ENCODE results near the gene NR2F6. TPM values are rescaled to one million over a fixed set of nuclear protein-coding genes. Genes with fewer than 3 reads are reported as not detected.
"Not testable (repeated sequence)": the region's sequence is repeated elsewhere in the genome, so short reads cannot be mapped to it uniquely, and the experiment has no call there.

The NR2F6 gene
- total RNA-seq, 1 donor from 2014 or later, result 72.8 TPM

DNA sequence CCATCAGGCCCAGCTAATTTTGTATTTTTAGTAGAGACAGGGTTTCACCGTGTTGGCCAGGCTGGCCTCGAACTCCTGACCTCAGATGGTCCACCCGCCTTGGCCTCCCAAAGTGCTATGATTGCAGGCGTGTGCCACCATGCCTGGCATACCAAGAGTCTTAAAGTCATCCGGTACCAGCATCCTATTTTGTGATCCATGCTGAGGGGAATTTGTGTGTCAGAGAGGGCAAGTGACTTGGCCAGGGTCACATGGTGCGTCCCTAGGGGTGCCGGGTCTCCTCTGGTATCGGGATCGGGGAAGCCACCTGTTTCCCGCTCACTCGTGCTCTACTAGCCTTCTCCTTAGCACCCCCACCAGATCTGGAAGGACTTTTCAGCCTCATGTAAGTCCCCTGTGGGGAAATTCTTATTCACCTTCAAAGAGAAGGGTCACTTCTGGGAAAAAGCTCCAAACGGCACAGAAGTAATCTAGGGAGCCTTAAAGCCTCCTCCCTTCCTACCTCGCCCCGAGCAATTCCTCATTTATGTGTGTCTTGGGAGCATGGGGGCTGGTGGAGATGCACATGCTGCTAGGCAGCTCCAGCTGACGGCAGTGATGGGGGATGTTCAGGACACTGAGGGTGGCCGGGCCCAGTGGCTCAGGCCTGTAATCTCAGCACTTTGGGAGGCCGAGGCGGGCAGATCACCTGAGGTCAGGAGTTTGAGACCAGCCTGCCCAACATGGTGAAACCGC lies 29.9 kb upstream of the NR2F6 start:
- Histone ChIP-seq H3K9ac (ENCODE audit: low read length) (no peak overlapping the region), H3K9me3 (ENCODE audit: insufficient read depth, low read depth, low read length) (no peaks in the 10 kb centered on the region), H3K4me1 (ENCODE audit: insufficient read depth, low read length) (no peaks in the 10 kb centered on the region), H3K36me3 (ENCODE audit: insufficient read depth, low read length) (peaks cover 16% of the 10 kb centered on the region), H3K4me3 (ENCODE audit: insufficient read depth, low read depth, low read length) (no peak overlapping the region), H2AFZ (ENCODE audit: low read depth, low read length) (no peak overlapping the region), H3K4me2 (ENCODE audit: low read length) (no peak overlapping the region), H3K27me3 (ENCODE audit: insufficient read depth, low read length) (no peaks in the 10 kb centered on the region), H3K79me2 (ENCODE audit: insufficient read depth, low read length) (no peaks in the 10 kb centered on the region), H4K20me1 (ENCODE audit: insufficient read depth, low read length) (no peaks in the 10 kb centered on the region), H3K27ac (ENCODE audit: low read depth, low read length) (no peak overlapping the region)
- TF ChIP-seq, protein P1, sequence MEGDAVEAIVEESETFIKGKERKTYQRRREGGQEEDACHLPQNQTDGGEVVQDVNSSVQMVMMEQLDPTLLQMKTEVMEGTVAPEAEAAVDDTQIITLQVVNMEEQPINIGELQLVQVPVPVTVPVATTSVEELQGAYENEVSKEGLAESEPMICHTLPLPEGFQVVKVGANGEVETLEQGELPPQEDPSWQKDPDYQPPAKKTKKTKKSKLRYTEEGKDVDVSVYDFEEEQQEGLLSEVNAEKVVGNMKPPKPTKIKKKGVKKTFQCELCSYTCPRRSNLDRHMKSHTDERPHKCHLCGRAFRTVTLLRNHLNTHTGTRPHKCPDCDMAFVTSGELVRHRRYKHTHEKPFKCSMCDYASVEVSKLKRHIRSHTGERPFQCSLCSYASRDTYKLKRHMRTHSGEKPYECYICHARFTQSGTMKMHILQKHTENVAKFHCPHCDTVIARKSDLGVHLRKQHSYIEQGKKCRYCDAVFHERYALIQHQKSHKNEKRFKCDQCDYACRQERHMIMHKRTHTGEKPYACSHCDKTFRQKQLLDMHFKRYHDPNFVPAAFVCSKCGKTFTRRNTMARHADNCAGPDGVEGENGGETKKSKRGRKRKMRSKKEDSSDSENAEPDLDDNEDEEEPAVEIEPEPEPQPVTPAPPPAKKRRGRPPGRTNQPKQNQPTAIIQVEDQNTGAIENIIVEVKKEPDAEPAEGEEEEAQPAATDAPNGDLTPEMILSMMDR (IDR thresholded peaks at IDR 0.05; ENCODE audit: insufficient read depth, low read depth, low read length), result no peak
- no peak for TF ChIP-seq EZH2 (IDR thresholded peaks at IDR 0.05; ENCODE audit: insufficient read depth, low read length)
- Mint-ChIP-seq H3K27me3 (ENCODE audit: low read depth, unreplicated experiment) (no peaks in the 10 kb centered on the region), H3K4me3 (ENCODE audit: unreplicated experiment) (no peak overlapping the region), H3K36me3 (ENCODE audit: low read depth, unreplicated experiment) (peaks cover 15% of the 10 kb centered on the region), H3K4me1 (ENCODE audit: low read depth, unreplicated experiment) (no peaks in the 10 kb centered on the region), H3K27ac (ENCODE audit: unreplicated experiment) (no peak overlapping the region), H3K9me3 (ENCODE audit: unreplicated experiment) (no peaks in the 10 kb centered on the region)
- no peak for FAIRE-seq
- DNase-seq (ENCODE audit: low read depth), result no peak

GRCh38 chr19:17274892-17275291 lies 29.2 kb upstream of the NR2F6 start:
- not testable (repeated sequence) for H3K27ac Mint-ChIP-seq (ENCODE audit: unreplicated experiment); H3K27ac ChIP-seq (ENCODE audit: low read depth, low read length); H3K79me2 ChIP-seq (ENCODE audit: insufficient read depth, low read length); H3K4me1 Mint-ChIP-seq (ENCODE audit: low read depth, unreplicated experiment); H3K9ac ChIP-seq (ENCODE audit: low read length); H3K4me3 ChIP-seq (ENCODE audit: insufficient read depth, low read depth, low read length); H3K4me3 Mint-ChIP-seq (ENCODE audit: unreplicated experiment); H4K20me1 ChIP-seq (ENCODE audit: insufficient read depth, low read length); H3K4me2 ChIP-seq (ENCODE audit: low read length); DNase-seq (ENCODE audit: low read depth); H2AFZ ChIP-seq (ENCODE audit: low read depth, low read length); H3K4me1 ChIP-seq (ENCODE audit: insufficient read depth, low read length); H3K9me3 Mint-ChIP-seq (ENCODE audit: unreplicated experiment); H3K9me3 ChIP-seq (ENCODE audit: insufficient read depth, low read depth, low read length); H3K27me3 ChIP-seq (ENCODE audit: insufficient read depth, low read length); H3K27me3 Mint-ChIP-seq (ENCODE audit: low read depth, unreplicated experiment); FAIRE-seq
- H3K36me3 ChIP-seq (ENCODE audit: insufficient read depth, low read length), result peaks cover 16% of the 10 kb centered on the region
- peaks cover 15% of the 10 kb centered on the region for H3K36me3 Mint-ChIP-seq (ENCODE audit: low read depth, unreplicated experiment)

GRCh38 chr19:17268754-17269153 lies 23.0 kb upstream of the NR2F6 start:
- H3K36me3 Mint-ChIP-seq (ENCODE audit: low read depth, unreplicated experiment), result peaks cover 3% of the 10 kb centered on the region
- Histone ChIP-seq H3K27me3 (ENCODE audit: insufficient read depth, low read length) (no peaks in the 10 kb centered on the region), H3K4me2 (ENCODE audit: low read length) (peak overlapping the region; percentile 92), H3K36me3 (ENCODE audit: insufficient read depth, low read length) (peaks cover 5% of the 10 kb centered on the region), H3K9ac (ENCODE audit: low read length) (no peak overlapping the region), H2AFZ (ENCODE audit: low read depth, low read length) (no peak overlapping the region), H3K4me3 (ENCODE audit: insufficient read depth, low read depth, low read length) (no peak overlapping the region), H4K20me1 (ENCODE audit: insufficient read depth, low read length) (no peaks in the 10 kb centered on the region), H3K4me1 (ENCODE audit: insufficient read depth, low read length) (no peaks in the 10 kb centered on the region), H3K79me2 (ENCODE audit: insufficient read depth, low read length) (peaks cover 16% of the 10 kb centered on the region), H3K9me3 (ENCODE audit: insufficient read depth, low read depth, low read length) (no peaks in the 10 kb centered on the region), H3K27ac (ENCODE audit: low read depth, low read length) (no peak overlapping the region)
- peaks cover 2% of the 10 kb centered on the region for H3K4me1 Mint-ChIP-seq (ENCODE audit: low read depth, unreplicated experiment)
- TF ChIP-seq EZH2 (IDR thresholded peaks at IDR 0.05; ENCODE audit: insufficient read depth, low read length), result no peak
- TF ChIP-seq, protein P1 (IDR thresholded peaks at IDR 0.05; ENCODE audit: insufficient read depth, low read depth, low read length), result no peak
- peak overlapping the region; percentile 62 for H3K4me3 Mint-ChIP-seq (ENCODE audit: unreplicated experiment)
- no peaks in the 10 kb centered on the region for H3K27me3 Mint-ChIP-seq (ENCODE audit: low read depth, unreplicated experiment)
- no peak for FAIRE-seq
- peak overlapping the region; percentile 94 for H3K27ac Mint-ChIP-seq (ENCODE audit: unreplicated experiment)
- no peak for DNase-seq (ENCODE audit: low read depth)
- H3K9me3 Mint-ChIP-seq (ENCODE audit: unreplicated experiment), result no peaks in the 10 kb centered on the region

All from astrocyte (in vitro differentiated cells and primary cell).